ENCODE data around the gene PEDS1.
A peak's percentile ranks its signal among the peaks of the same experiment; 100 is the strongest.

GRCh38 chr20:50169329-50169823 lies 15.9 kb upstream of the PEDS1 start:
- TF ChIP-seq CTCF (IDR thresholded peaks at IDR 0.05) (peak; percentile 92), EZH2phosphoT487 (IDR thresholded peaks at IDR 0.05) (no peak), EZH2 (IDR thresholded peaks at IDR 0.05) (no peak)
